ENCODE results near the gene ACKR3.

- TF ChIP-seq, protein P1, sequence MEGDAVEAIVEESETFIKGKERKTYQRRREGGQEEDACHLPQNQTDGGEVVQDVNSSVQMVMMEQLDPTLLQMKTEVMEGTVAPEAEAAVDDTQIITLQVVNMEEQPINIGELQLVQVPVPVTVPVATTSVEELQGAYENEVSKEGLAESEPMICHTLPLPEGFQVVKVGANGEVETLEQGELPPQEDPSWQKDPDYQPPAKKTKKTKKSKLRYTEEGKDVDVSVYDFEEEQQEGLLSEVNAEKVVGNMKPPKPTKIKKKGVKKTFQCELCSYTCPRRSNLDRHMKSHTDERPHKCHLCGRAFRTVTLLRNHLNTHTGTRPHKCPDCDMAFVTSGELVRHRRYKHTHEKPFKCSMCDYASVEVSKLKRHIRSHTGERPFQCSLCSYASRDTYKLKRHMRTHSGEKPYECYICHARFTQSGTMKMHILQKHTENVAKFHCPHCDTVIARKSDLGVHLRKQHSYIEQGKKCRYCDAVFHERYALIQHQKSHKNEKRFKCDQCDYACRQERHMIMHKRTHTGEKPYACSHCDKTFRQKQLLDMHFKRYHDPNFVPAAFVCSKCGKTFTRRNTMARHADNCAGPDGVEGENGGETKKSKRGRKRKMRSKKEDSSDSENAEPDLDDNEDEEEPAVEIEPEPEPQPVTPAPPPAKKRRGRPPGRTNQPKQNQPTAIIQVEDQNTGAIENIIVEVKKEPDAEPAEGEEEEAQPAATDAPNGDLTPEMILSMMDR (conservative IDR thresholded peaks at IDR 0.05; ENCODE audit: low read length) = no peak
- TF ChIP-seq EZH2phosphoT487 (IDR thresholded peaks at IDR 0.05; ENCODE audit: borderline replicate concordance) = no peak
Observed at GRCh38 chr2:236608710-236609109, 39.1 kb downstream of the ACKR3 start.
